HEK293 (cell line): Measurements from ENCODE around the gene GRM5.

Experiments used
- CTCF ChIP-seq: fragments of 450-650 bp; formaldehyde crosslinking; IDR thresholded peaks from 2 replicates; pipeline ENCODE4 v1.5.1; 2016; ENCODE audit warnings: missing biosample characterization, missing genetic modification characterization
- KLF1 ChIP-seq: fragments of 450-650 bp; formaldehyde crosslinking; IDR thresholded peaks from 2 replicates; pipeline ENCODE4 v1.5.1; 2016; ENCODE audit warnings: missing biosample characterization, missing genetic modification characterization
- KLF8 ChIP-seq: fragments of 450-650 bp; formaldehyde crosslinking; IDR thresholded peaks from 2 replicates; pipeline ENCODE4 v1.5.1; 2016; ENCODE audit warnings: missing biosample characterization, missing genetic modification characterization
- ZFP37 ChIP-seq: fragments of 450-650 bp; formaldehyde crosslinking; IDR thresholded peaks from 2 replicates; pipeline ENCODE4 v1.5.1; 2016; ENCODE audit warnings: missing biosample characterization, missing genetic modification characterization
- ZNF692 ChIP-seq: fragments of 450-650 bp; formaldehyde crosslinking; IDR thresholded peaks from 2 replicates; pipeline ENCODE4 v1.5.1; 2016; ENCODE audit warnings: missing biosample characterization, missing genetic modification characterization
- TF ChIP-seq, protein P1 (sequence below): fragments of 450-650 bp; formaldehyde crosslinking; IDR thresholded peaks from 2 replicates; pipeline ENCODE4 v1.5.1; 2016; ENCODE audit warnings: missing biosample characterization, missing genetic modification characterization
- TF ChIP-seq, protein P2 (sequence below): IDR thresholded peaks from 2 replicates; pipeline ENCODE4 v1.6.1; 2011; ENCODE audit warnings: mild to moderate bottlenecking, low read depth, low read length, borderline replicate concordance

DNA sequence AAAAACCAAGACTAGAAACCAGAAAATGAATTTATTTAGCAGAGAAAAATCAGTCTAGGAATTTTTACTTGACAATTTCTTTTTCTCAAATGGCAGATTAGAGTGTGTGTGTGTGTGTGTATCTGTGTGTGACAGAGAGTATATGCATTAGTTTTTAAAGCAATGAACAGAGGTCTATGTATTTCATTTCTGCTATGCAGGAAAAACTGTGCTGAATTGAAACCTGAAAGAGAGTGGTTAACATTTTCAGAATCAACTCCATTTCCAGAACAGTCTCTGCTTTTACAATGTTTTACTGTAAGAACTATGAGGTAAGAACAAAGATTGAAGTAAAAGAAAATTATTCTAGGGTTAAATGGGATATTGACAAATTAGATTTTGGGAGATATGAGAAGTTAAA, 114.8 kb downstream of the GRM5 start:
- TF ChIP-seq KLF1 (tag by site-specific recombination) (no peak), KLF8 (tag by site-specific recombination) (no peak), CTCF (tag by site-specific recombination) (no peak), ZNF692 (tag by site-specific recombination) (no peak), ZFP37 (tag by site-specific recombination) (no peak)
- TF ChIP-seq, protein P1, sequence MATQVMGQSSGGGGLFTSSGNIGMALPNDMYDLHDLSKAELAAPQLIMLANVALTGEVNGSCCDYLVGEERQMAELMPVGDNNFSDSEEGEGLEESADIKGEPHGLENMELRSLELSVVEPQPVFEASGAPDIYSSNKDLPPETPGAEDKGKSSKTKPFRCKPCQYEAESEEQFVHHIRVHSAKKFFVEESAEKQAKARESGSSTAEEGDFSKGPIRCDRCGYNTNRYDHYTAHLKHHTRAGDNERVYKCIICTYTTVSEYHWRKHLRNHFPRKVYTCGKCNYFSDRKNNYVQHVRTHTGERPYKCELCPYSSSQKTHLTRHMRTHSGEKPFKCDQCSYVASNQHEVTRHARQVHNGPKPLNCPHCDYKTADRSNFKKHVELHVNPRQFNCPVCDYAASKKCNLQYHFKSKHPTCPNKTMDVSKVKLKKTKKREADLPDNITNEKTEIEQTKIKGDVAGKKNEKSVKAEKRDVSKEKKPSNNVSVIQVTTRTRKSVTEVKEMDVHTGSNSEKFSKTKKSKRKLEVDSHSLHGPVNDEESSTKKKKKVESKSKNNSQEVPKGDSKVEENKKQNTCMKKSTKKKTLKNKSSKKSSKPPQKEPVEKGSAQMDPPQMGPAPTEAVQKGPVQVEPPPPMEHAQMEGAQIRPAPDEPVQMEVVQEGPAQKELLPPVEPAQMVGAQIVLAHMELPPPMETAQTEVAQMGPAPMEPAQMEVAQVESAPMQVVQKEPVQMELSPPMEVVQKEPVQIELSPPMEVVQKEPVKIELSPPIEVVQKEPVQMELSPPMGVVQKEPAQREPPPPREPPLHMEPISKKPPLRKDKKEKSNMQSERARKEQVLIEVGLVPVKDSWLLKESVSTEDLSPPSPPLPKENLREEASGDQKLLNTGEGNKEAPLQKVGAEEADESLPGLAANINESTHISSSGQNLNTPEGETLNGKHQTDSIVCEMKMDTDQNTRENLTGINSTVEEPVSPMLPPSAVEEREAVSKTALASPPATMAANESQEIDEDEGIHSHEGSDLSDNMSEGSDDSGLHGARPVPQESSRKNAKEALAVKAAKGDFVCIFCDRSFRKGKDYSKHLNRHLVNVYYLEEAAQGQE (tag by site-specific recombination): no peak
- TF ChIP-seq, protein P2, sequence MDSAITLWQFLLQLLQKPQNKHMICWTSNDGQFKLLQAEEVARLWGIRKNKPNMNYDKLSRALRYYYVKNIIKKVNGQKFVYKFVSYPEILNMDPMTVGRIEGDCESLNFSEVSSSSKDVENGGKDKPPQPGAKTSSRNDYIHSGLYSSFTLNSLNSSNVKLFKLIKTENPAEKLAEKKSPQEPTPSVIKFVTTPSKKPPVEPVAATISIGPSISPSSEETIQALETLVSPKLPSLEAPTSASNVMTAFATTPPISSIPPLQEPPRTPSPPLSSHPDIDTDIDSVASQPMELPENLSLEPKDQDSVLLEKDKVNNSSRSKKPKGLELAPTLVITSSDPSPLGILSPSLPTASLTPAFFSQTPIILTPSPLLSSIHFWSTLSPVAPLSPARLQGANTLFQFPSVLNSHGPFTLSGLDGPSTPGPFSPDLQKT: no peak
